Mesenchymal stem cell (in vitro differentiated cells and primary cell): ENCODE results near the gene RAB1B.

ENCODE experiments used
- DNase-seq: peaks from one replicate; pipeline ENCODE4 v3.0.0-alpha.2; 2013
- H2AFZ ChIP-seq: one replicate; pipeline ENCODE4 v1.6.1; 2013; ENCODE audit warnings: low read depth, mild to moderate bottlenecking, control low read depth, inconsistent platforms, low read length, moderate library complexity
- H2AK5ac ChIP-seq: 2 replicates; pipeline ENCODE4 v1.6.1; 2013; ENCODE audit warnings: low read length, moderate library complexity, mild to moderate bottlenecking, inconsistent platforms; ENCODE audit not compliant: severe bottlenecking
- H2BK120ac ChIP-seq: one replicate; pipeline ENCODE4 v1.6.1; 2013; ENCODE audit warnings: low read depth, mild to moderate bottlenecking, inconsistent platforms, low read length, moderate library complexity
- H2BK12ac ChIP-seq, 2 experiments: one replicate each; pipeline ENCODE4 v1.6.1; 2013; ENCODE audit warnings: inconsistent platforms in 2 of 2, low read length in 2 of 2, mild to moderate bottlenecking in 2 of 2, moderate library complexity in 2 of 2, control low read depth in 1 of 2
- H2BK15ac ChIP-seq: one replicate; pipeline ENCODE4 v1.6.1; 2013; ENCODE audit warnings: mild to moderate bottlenecking, low read depth, inconsistent platforms; ENCODE audit not compliant: poor library complexity, severe bottlenecking
- H2BK5ac ChIP-seq: 2 replicates; pipeline ENCODE4 v1.6.1; 2013; ENCODE audit warnings: low read depth, mild to moderate bottlenecking, low read length, control low read depth, inconsistent platforms; ENCODE audit not compliant: poor library complexity, severe bottlenecking
- H3K14ac ChIP-seq, 2 experiments: one replicate each; pipeline ENCODE4 v1.6.1; 2013; ENCODE audit warnings: inconsistent platforms in 2 of 2, low read length in 2 of 2, control low read depth in 1 of 2, mild to moderate bottlenecking in 1 of 2, moderate library complexity in 1 of 2
- H3K18ac ChIP-seq, 2 experiments: one replicate each; pipeline ENCODE4 v1.6.1; 2013; ENCODE audit warnings: inconsistent platforms in 2 of 2, low read length in 2 of 2, control low read depth in 1 of 2, low read depth in 1 of 2, mild to moderate bottlenecking in 1 of 2
- H3K23ac ChIP-seq, 2 experiments: one replicate each; pipeline ENCODE4 v1.6.1; 2013; ENCODE audit warnings: inconsistent platforms in 2 of 2, low read length in 2 of 2, mild to moderate bottlenecking in 2 of 2, moderate library complexity in 2 of 2, control low read depth in 1 of 2
- H3K27ac ChIP-seq: 2 replicates; pipeline ENCODE4 v1.5.1; 2013; ENCODE audit warnings: mild to moderate bottlenecking, moderate library complexity, low read length, control low read depth, inconsistent platforms; ENCODE audit not compliant: poor library complexity, severe bottlenecking
- H3K27me3 ChIP-seq, 2 experiments: 2 replicates each; pipeline versions ENCODE4 v1.6.1 to v1.7.0; 2013; ENCODE audit warnings: low read length in 2 of 2, mild to moderate bottlenecking in 2 of 2, moderate library complexity in 2 of 2, control low read depth in 1 of 2, inconsistent platforms in 1 of 2; ENCODE audit not compliant: control insufficient read depth in 1 of 2, insufficient read depth in 1 of 2
- H3K36me3 ChIP-seq, 2 experiments: 2 replicates each; pipeline versions ENCODE4 v1.6.1 to v1.7.0; 2013; ENCODE audit warnings: low read length in 2 of 2, control low read depth in 1 of 2, inconsistent platforms in 1 of 2, low read depth in 1 of 2, mild to moderate bottlenecking in 1 of 2; ENCODE audit not compliant: insufficient read depth in 2 of 2, control insufficient read depth in 1 of 2
- H3K4ac ChIP-seq, 2 experiments: one replicate each; pipeline ENCODE4 v1.6.1; 2013; ENCODE audit warnings: inconsistent platforms in 2 of 2, low read length in 2 of 2, mild to moderate bottlenecking in 2 of 2, moderate library complexity in 2 of 2, control low read depth in 1 of 2, low read depth in 1 of 2
- H3K4me1 ChIP-seq: 2 replicates; pipeline ENCODE4 v1.6.1; 2013; ENCODE audit warnings: low read depth, low read length, control low read depth; ENCODE audit not compliant: control insufficient read depth, insufficient read depth
- H3K4me2 ChIP-seq: 2 replicates; pipeline ENCODE4 v1.6.1; 2013; ENCODE audit warnings: low read length, mild to moderate bottlenecking, inconsistent platforms; ENCODE audit not compliant: poor library complexity, severe bottlenecking
- H3K4me3 ChIP-seq, 2 experiments: 2 replicates each; pipeline versions ENCODE4 v1.5.1 to v1.7.0; 2013; ENCODE audit warnings: low read length in 2 of 2, mild to moderate bottlenecking in 2 of 2, control low read depth in 1 of 2, low read depth in 1 of 2; ENCODE audit not compliant: insufficient read depth in 1 of 2
- H3K79me1 ChIP-seq: replicated peaks from 2 replicates; pipeline ENCODE4 v1.6.1; 2013; ENCODE audit warnings: mild to moderate bottlenecking, control low read depth, low read length, inconsistent platforms; ENCODE audit not compliant: poor library complexity, severe bottlenecking
- H3K9ac ChIP-seq: 2 replicates; pipeline ENCODE4 v1.7.0; 2013; ENCODE audit warnings: mild to moderate bottlenecking, low read length, moderate library complexity
- H3K9me3 ChIP-seq: 2 replicates; pipeline ENCODE4 v1.7.0; 2013; ENCODE audit warnings: mild to moderate bottlenecking, low read length; ENCODE audit not compliant: control insufficient read depth
- H4K8ac ChIP-seq: one replicate; pipeline ENCODE4 v1.6.1; 2013; ENCODE audit warnings: inconsistent platforms, mild to moderate bottlenecking, low read length, moderate library complexity
- H4K91ac ChIP-seq: one replicate; pipeline ENCODE4 v1.6.1; 2013; ENCODE audit warnings: mild to moderate bottlenecking, low read length, inconsistent platforms
- WGBS: methylation state at CpG from one replicate; pipeline ENCODE4 v1.1.7; 2013; ENCODE audit warnings: mixed read lengths; 5-methylcytosine and 5-hydroxymethylcytosine counted together

RAB1B gene

DNA sequence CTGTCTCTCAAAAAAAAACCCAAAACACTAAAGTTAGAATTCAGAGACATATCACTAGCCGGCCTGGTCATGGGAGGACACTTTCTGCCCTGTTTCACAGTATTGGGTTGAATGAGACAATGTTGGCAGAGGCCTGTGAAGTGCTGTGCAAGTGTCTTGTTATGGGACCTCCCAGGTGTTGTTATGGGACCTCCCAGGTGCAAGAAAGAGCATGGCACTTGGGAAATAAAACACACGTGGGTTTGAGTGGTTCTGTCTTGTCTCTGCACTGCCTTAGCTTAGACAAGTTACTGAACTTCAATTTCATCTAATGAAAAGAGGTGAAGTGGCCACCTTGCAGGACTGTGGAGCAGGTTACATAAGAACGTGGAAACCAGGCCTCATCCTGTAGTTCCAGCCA, 28.9 kb upstream of the RAB1B start:
- Histone ChIP-seq H3K4me3 (no peak overlapping the region), H3K18ac (no peak overlapping the region), H2BK120ac (no peak overlapping the region), H3K4me2 (no peak overlapping the region), H3K14ac (no peak overlapping the region), H2BK12ac (no peak overlapping the region), H2BK5ac (no peak overlapping the region), H3K4me1 (peaks cover 2% of the 10 kb centered on the region), H3K23ac (no peak overlapping the region), H4K8ac (no peak overlapping the region), H4K91ac (no peak overlapping the region), H2AFZ (no peak overlapping the region), H3K36me3 (peaks cover 77 to 94% of the 10 kb centered on the region in 2 experiments), H3K79me1 (no peaks in the 10 kb centered on the region), H3K27ac (no peak overlapping the region), H2AK5ac (no peak overlapping the region), H2BK15ac (no peak overlapping the region), H3K27me3 (no peaks in the 10 kb centered on the region), H3K9me3 (no peaks in the 10 kb centered on the region), H3K9ac (no peak overlapping the region), H3K4ac (no peak overlapping the region)
- 95% methylated on average over 3 of the region's 3 CpGs for WGBS
- no peak for DNase-seq

- H3K79me1 ChIP-seq, result no peaks in the 10 kb centered on the region
- WGBS, result 86% methylated on average over 24 of the region's 25 CpGs
- H3K23ac ChIP-seq, result no peak overlapping the region
- H2BK5ac ChIP-seq, result no peak overlapping the region
- no peak overlapping the region for H3K27ac ChIP-seq
- H4K91ac ChIP-seq, result no peak overlapping the region
- no peaks in the 10 kb centered on the region for H3K9me3 ChIP-seq
- DNase-seq, result no peak
- peaks cover 76 to 94% of the 10 kb centered on the region in 2 experiments for H3K36me3 ChIP-seq
- H3K4ac ChIP-seq, result no peak overlapping the region
- no peak overlapping the region for H2BK15ac ChIP-seq
- H2AFZ ChIP-seq, result no peak overlapping the region
- no peak overlapping the region for H4K8ac ChIP-seq
- H3K4me1 ChIP-seq, result peaks cover 2% of the 10 kb centered on the region
- no peak overlapping the region for H2BK12ac ChIP-seq
- no peak overlapping the region for H3K14ac ChIP-seq
- H3K4me2 ChIP-seq, result no peak overlapping the region
- H2BK120ac ChIP-seq, result no peak overlapping the region
- no peak overlapping the region for H3K18ac ChIP-seq
- H3K9ac ChIP-seq, result no peak overlapping the region
- no peaks in the 10 kb centered on the region for H3K27me3 ChIP-seq
- no peak overlapping the region for H2AK5ac ChIP-seq
- no peak overlapping the region for H3K4me3 ChIP-seq
These were observed 28.2 kb upstream of the RAB1B start for GRCh38 chr11:66239998-66240780.

DNA sequence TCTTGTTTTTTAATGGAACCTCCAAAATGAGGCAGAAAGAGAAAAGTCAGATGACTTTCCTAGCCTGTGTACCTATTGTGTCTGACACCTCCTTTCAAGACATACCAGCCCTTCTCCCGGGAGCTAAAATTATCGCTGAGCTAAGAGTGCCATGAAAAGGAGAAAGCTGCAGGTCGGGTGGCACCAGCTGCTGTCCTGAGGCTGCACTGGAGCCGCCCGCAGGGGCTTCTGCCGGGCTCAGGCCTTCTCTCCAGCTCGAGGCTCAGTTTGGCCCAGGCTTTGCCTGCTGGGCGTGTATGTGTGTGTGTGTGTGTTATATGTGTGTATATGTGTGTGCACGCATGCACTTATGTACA, 27.7 kb upstream of the RAB1B start:
- no peak overlapping the region for H3K4me3 ChIP-seq
- H3K79me1 ChIP-seq, result no peaks in the 10 kb centered on the region
- H4K91ac ChIP-seq, result no peak overlapping the region
- H2AK5ac ChIP-seq, result no peak overlapping the region
- no peak overlapping the region for H3K4ac ChIP-seq
- 93% methylated on average over 6 of the region's 9 CpGs for WGBS
- H2BK120ac ChIP-seq, result no peak overlapping the region
- H3K18ac ChIP-seq, result no peak overlapping the region
- H3K4me2 ChIP-seq, result no peak overlapping the region
- no peak overlapping the region for H2BK5ac ChIP-seq
- no peak overlapping the region for H3K9ac ChIP-seq
- H3K27me3 ChIP-seq, result no peaks in the 10 kb centered on the region
- no peak overlapping the region for H2BK12ac ChIP-seq
- no peak overlapping the region for H4K8ac ChIP-seq
- no peak overlapping the region for H2BK15ac ChIP-seq
- H3K14ac ChIP-seq, result no peak overlapping the region
- no peak overlapping the region for H2AFZ ChIP-seq
- H3K23ac ChIP-seq, result no peak overlapping the region
- no peak overlapping the region for H3K27ac ChIP-seq
- DNase-seq, result no peak
- peaks cover 71 to 90% of the 10 kb centered on the region in 2 experiments for H3K36me3 ChIP-seq
- H3K9me3 ChIP-seq, result no peaks in the 10 kb centered on the region
- H3K4me1 ChIP-seq, result peaks cover 2% of the 10 kb centered on the region

GRCh38 chr11:66242095-66242765, 26.2 kb upstream of the RAB1B start:
- Histone ChIP-seq H2AFZ (no peak overlapping the region), H2BK120ac (no peak overlapping the region), H3K79me1 (no peaks in the 10 kb centered on the region), H2AK5ac (no peak overlapping the region), H3K9me3 (no peaks in the 10 kb centered on the region), H3K18ac (no peak overlapping the region), H3K23ac (no peak overlapping the region), H3K27me3 (no peaks in the 10 kb centered on the region), H4K8ac (no peak overlapping the region), H3K4me2 (no peak overlapping the region), H3K4ac (no peak overlapping the region), H3K4me1 (peaks cover 2% of the 10 kb centered on the region), H2BK15ac (peak overlapping the region; percentile 26), H3K4me3 (no peak overlapping the region), H3K9ac (no peak overlapping the region), H3K36me3 (peaks cover 68 to 91% of the 10 kb centered on the region in 2 experiments), H3K14ac (no peak overlapping the region), H3K27ac (no peak overlapping the region), H2BK12ac (no peak overlapping the region), H4K91ac (no peak overlapping the region), H2BK5ac (no peak overlapping the region)
- 94% methylated on average over 14 of the region's 14 CpGs for WGBS
- DNase-seq, result no peak
